Measurements from ENCODE around the gene PFKFB4.

- no peak for TF ChIP-seq CTCF (IDR thresholded peaks at IDR 0.05 in 8 of 11, conservative IDR thresholded peaks at IDR 0.05 in 3 of 11)
- no peak for TF ChIP-seq POLR2A (IDR thresholded peaks at IDR 0.05)
- no peak for TF ChIP-seq POLR2AphosphoS5 (IDR thresholded peaks at IDR 0.05)
Observed at GRCh38 chr3:48567500-48567899, 10.9 kb upstream of the PFKFB4 start.

All from spleen (tissue), 7 donors.